Measurements from ENCODE around the gene FGF14.

Gene FGF14

GRCh38 chr13:102028868-102029267 is 373.0 kb downstream of the FGF14 start:
- Histone ChIP-seq H3K27me3 (ENCODE audit: low read length) (no peaks in the 10 kb centered on the region), H3K27ac (ENCODE audit: low read depth, low read length) (no peak overlapping the region), H3K4me2 (ENCODE audit: low read depth, low read length, poor library complexity, severe bottlenecking) (no peak overlapping the region), H3K9me3 (ENCODE audit: insufficient read depth, low read length) (no peaks in the 10 kb centered on the region), H3F3A (ENCODE audit: insufficient read depth) (no peaks in the 10 kb centered on the region), H2AFZ (ENCODE audit: low read depth, low read length, severe bottlenecking) (no peak overlapping the region), H3K79me2 (ENCODE audit: insufficient read depth, low read length) (no peaks in the 10 kb centered on the region), H3K36me3 (ENCODE audit: low read length) (no peaks in the 10 kb centered on the region), H4K20me1 (ENCODE audit: low read depth, low read length) (no peaks in the 10 kb centered on the region), H3K9ac (ENCODE audit: low read length) (no peak overlapping the region), H3K9me2 (replicated peaks; ENCODE audit: insufficient read depth, low read length) (no peaks in the 10 kb centered on the region), H3K4me3 (ENCODE audit: insufficient read depth, low read length, poor library complexity, severe bottlenecking) (no peak overlapping the region)
- no peak for TF ChIP-seq EZH2phosphoT487 (conservative IDR thresholded peaks at IDR 0.05; ENCODE audit: low read length)
- no peak for TF ChIP-seq CTCF (IDR thresholded peaks at IDR 0.05; ENCODE audit: insufficient read depth, low read length, poor library complexity, severe bottlenecking)

DNA sequence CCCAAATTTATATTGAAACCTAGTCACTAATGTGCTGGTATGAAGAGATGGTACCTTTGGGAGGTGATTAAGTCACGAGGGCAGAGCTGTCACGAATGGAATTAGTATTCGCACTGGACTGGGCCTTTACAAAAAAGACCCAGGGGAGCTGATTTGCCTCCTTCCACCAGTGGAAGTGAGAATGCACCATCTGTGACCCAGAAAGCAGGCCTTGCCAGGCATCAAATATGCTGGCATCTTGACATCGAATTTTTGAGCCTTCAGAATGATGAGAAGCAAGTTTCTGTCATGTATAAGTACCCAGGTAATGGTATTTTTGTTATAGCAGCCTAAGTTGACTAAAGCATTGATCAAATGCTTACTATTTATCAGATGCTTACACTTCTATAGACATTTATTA is 373.6 kb downstream of the FGF14 start:
- Histone ChIP-seq H4K20me1 (ENCODE audit: low read depth, low read length) (no peaks in the 10 kb centered on the region), H3K4me2 (ENCODE audit: low read depth, low read length, poor library complexity, severe bottlenecking) (no peak overlapping the region), H3K4me3 (ENCODE audit: insufficient read depth, low read length, poor library complexity, severe bottlenecking) (no peak overlapping the region), H3K36me3 (ENCODE audit: low read length) (no peaks in the 10 kb centered on the region), H3K9me2 (replicated peaks; ENCODE audit: insufficient read depth, low read length) (no peaks in the 10 kb centered on the region), H2AFZ (ENCODE audit: low read depth, low read length, severe bottlenecking) (no peak overlapping the region), H3K9me3 (ENCODE audit: insufficient read depth, low read length) (no peaks in the 10 kb centered on the region), H3K27me3 (ENCODE audit: low read length) (no peaks in the 10 kb centered on the region), H3K79me2 (ENCODE audit: insufficient read depth, low read length) (no peaks in the 10 kb centered on the region), H3K9ac (ENCODE audit: low read length) (no peak overlapping the region), H3F3A (ENCODE audit: insufficient read depth) (no peaks in the 10 kb centered on the region), H3K27ac (ENCODE audit: low read depth, low read length) (no peak overlapping the region)
- TF ChIP-seq EZH2phosphoT487 (conservative IDR thresholded peaks at IDR 0.05; ENCODE audit: low read length) (no peak), CTCF (IDR thresholded peaks at IDR 0.05; ENCODE audit: insufficient read depth, low read length, poor library complexity, severe bottlenecking) (no peak)

DNA sequence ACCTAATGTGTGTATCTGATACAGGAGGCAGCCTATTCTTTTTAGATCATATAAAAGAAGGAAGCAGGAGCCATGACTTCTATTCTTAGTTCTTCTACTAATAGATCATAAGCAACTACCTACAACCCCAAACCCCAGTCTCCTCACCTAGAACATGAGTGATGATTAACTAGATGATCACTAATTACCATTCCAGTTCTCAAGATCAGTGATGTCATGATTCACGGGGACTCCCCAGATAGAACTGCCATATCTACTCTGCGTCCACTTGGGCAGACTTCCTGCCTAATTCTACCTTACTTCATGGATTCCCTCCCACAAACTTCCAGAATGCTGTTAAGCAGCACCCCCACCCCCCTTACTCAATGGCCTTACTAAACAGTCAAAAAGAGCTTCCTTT is 380.1 kb downstream of the FGF14 start:
- Histone ChIP-seq H3F3A (ENCODE audit: insufficient read depth) (no peaks in the 10 kb centered on the region), H3K79me2 (ENCODE audit: insufficient read depth, low read length) (no peaks in the 10 kb centered on the region), H3K4me2 (ENCODE audit: low read depth, low read length, poor library complexity, severe bottlenecking) (no peak overlapping the region), H3K9ac (ENCODE audit: low read length) (no peak overlapping the region), H3K36me3 (ENCODE audit: low read length) (no peaks in the 10 kb centered on the region), H3K27me3 (ENCODE audit: low read length) (no peaks in the 10 kb centered on the region), H3K27ac (ENCODE audit: low read depth, low read length) (no peak overlapping the region), H2AFZ (ENCODE audit: low read depth, low read length, severe bottlenecking) (no peak overlapping the region), H3K9me2 (replicated peaks; ENCODE audit: insufficient read depth, low read length) (no peaks in the 10 kb centered on the region), H3K4me3 (ENCODE audit: insufficient read depth, low read length, poor library complexity, severe bottlenecking) (no peak overlapping the region), H3K9me3 (ENCODE audit: insufficient read depth, low read length) (peaks cover 6% of the 10 kb centered on the region; the same call in 1 of the 2 replicates), H4K20me1 (ENCODE audit: low read depth, low read length) (no peaks in the 10 kb centered on the region)
- TF ChIP-seq CTCF (IDR thresholded peaks at IDR 0.05; ENCODE audit: insufficient read depth, low read length, poor library complexity, severe bottlenecking) (no peak), EZH2phosphoT487 (conservative IDR thresholded peaks at IDR 0.05; ENCODE audit: low read length) (no peak)
